Activated CD4-positive, alpha-beta T cell treated with anti-CD3 and anti-CD28 coated beads for 36 hours (primary cell): ENCODE data around the gene RHBDD3. TPM values are rescaled to one million over a fixed set of nuclear protein-coding genes. Genes with fewer than 3 reads are reported as not detected.

Source experiments
- ATAC-seq: fragments of 200-7000 bp; cut with Tn5 transposase; one replicate; pipeline ENCODE4 v1.10.0; 2021; ENCODE audit warnings: mild to moderate bottlenecking, moderate library complexity
- CTCF ChIA-PET: fragments of 350-600 bp; sonication (Branson Sonifier 250); formaldehyde crosslinking; loops from one replicate; lab custom pipeline; 2021; ENCODE audit warnings: antibody characterized with exemption; lab: Charles Lee
- POLR2A ChIA-PET: fragments of 350-600 bp; sonication (Branson Sonifier 250); formaldehyde crosslinking; loops from one replicate; lab custom pipeline; 2021; ENCODE audit warnings: antibody characterized with exemption, inconsistent platforms; lab: Charles Lee
- DNase-seq: peaks from one replicate; pipeline ENCODE4 v3.0.0-alpha.2; 2020
- H3K27ac Mint-ChIP-seq: one replicate; pipeline ENCODE4 v1.8.0; 2021; ENCODE audit warnings: mixed read lengths
- H3K27me3 Mint-ChIP-seq: one replicate; pipeline ENCODE4 v1.8.0; 2021; ENCODE audit warnings: mixed read lengths
- H3K36me3 Mint-ChIP-seq: one replicate; pipeline ENCODE4 v1.8.0; 2021; ENCODE audit warnings: low read depth, mixed read lengths
- H3K4me1 Mint-ChIP-seq: one replicate; pipeline ENCODE4 v1.8.0; 2021; ENCODE audit warnings: mixed read lengths
- H3K4me3 Mint-ChIP-seq: one replicate; pipeline ENCODE4 v1.8.0; 2021; ENCODE audit warnings: mild to moderate bottlenecking, moderate library complexity, mixed read lengths
- H3K9me3 Mint-ChIP-seq: one replicate; pipeline ENCODE4 v1.8.0; 2021; ENCODE audit warnings: low read depth, mixed read lengths
- intact Hi-C, 2 experiments: fragments of 100-400 bp; cut with DNase I in 1 of 2; cut with micrococcal nuclease in 1 of 2; formaldehyde crosslinking; loops; one replicate each; pipeline versions ENCODE4 v1.14.2 to v1.15.1; 2022 to 2024; cut with DNase I, micrococcal nuclease
- total RNA-seq, 2 experiments: library from RNA; stranded (reverse); gene quantifications; one replicate each; pipeline ENCODE4 v1.2.3, GENCODE V29; 2021

Gene RHBDD3
- total RNA-seq, 2 experiments from 2014 or later, result 23.2 to 25.3 TPM

GRCh38 chr22:29302681-29303465, 35.1 kb upstream of the RHBDD3 start:
- ChIA-PET POLR2A (interaction anchor here (0.5 to 1.8 kb wide), 2 partner anchors 8 to 45 kb away, joined by 3 to 5 read pairs; no protein-coding TSS in a partner anchor), CTCF (interaction anchor here (1.2 to 1.8 kb wide), 3 partner anchors 10 to 15 kb away, joined by 3 to 7 read pairs (median 5); no protein-coding TSS in a partner anchor)
- Mint-ChIP-seq H3K4me1 (peaks cover 5% of the 10 kb centered on the region), H3K4me3 (no peak overlapping the region), H3K36me3 (peaks cover 29% of the 10 kb centered on the region), H3K9me3 (no peaks in the 10 kb centered on the region), H3K27ac (no peak overlapping the region), H3K27me3 (peaks cover 17% of the 10 kb centered on the region)
- DNase-seq (no peak), ATAC-seq (no peak)
- intact Hi-C loops, result no loop called here

DNA sequence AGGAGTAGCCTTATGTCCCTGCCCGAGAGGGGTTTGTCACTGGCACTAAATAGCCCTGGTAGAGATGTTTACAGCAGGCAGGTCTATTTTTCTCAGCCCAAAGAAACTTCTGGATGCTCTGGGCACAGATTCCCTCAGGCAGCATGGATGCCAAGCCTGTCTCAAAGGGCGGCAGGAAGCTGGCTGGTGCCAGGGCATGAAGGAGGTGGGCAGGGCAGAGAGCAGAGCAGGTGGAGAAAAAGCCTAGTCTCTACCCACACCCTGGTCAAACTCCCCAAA, 34.6 kb upstream of the RHBDD3 start:
- ChIA-PET CTCF (interaction anchor here (1.2 kb wide), 1 partner anchor 9 kb away, joined by 3 read pairs; no protein-coding TSS in a partner anchor), POLR2A (interaction anchor here (0.5 kb wide), 1 partner anchor 46 kb away, joined by 3 read pairs; no protein-coding TSS in a partner anchor)
- Mint-ChIP-seq H3K36me3 (peaks cover 34% of the 10 kb centered on the region), H3K4me1 (peaks cover 3% of the 10 kb centered on the region), H3K4me3 (no peak overlapping the region), H3K9me3 (no peaks in the 10 kb centered on the region), H3K27ac (no peak overlapping the region), H3K27me3 (peaks cover 15% of the 10 kb centered on the region)
- ATAC-seq (no peak), DNase-seq (no peak)
- intact Hi-C loops, result no loop called here

GRCh38 chr22:29301716-29302401, 34.1 kb upstream of the RHBDD3 start:
- DNase-seq (no peak), ATAC-seq (no peak)
- ChIA-PET CTCF (interaction anchor here (1.2 kb wide), 1 partner anchor 9 kb away, joined by 3 read pairs; no protein-coding TSS in a partner anchor), POLR2A (no interaction called here)
- H3K27me3 Mint-ChIP-seq, result peaks cover 15% of the 10 kb centered on the region
- peaks cover 2% of the 10 kb centered on the region for H3K4me1 Mint-ChIP-seq
- H3K27ac Mint-ChIP-seq, result no peak overlapping the region
- peaks cover 39% of the 10 kb centered on the region for H3K36me3 Mint-ChIP-seq
- H3K4me3 Mint-ChIP-seq, result no peak overlapping the region
- H3K9me3 Mint-ChIP-seq, result no peaks in the 10 kb centered on the region
- intact Hi-C loops, result no loop called here

- Mint-ChIP-seq H3K4me1 (peaks cover 2% of the 10 kb centered on the region), H3K9me3 (no peaks in the 10 kb centered on the region), H3K36me3 (peaks cover 47% of the 10 kb centered on the region), H3K27me3 (peaks cover 14% of the 10 kb centered on the region), H3K27ac (no peak overlapping the region), H3K4me3 (no peak overlapping the region)
- intact Hi-C loops, result no loop called here
- DNase-seq, result no peak
- ChIA-PET POLR2A (interaction anchor here (1.1 kb wide), 1 partner anchor 31 kb away, joined by 3 read pairs; no protein-coding TSS in a partner anchor), CTCF (no interaction called here)
- peak; percentile 13 for ATAC-seq
Measured at GRCh38 chr22:29300807-29301601, 33.2 kb upstream of the RHBDD3 start.

DNA sequence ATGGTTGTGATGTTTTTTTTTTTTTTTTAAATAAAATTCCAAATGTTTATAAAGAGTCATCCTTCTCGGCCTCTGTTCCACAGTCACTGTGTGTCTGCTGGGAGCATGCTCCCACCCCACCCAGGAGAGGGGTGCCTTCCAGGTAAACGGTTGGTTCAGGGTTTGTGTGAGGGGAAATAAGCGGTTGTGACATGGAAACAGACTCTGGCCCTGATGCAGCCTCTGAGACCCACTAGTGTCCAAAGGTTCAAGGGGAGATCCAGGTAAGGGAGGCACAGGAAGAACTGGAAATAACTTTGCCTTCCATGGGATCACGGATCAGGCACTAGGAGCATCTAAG, 32.7 kb upstream of the RHBDD3 start:
- Mint-ChIP-seq H3K27ac (no peak overlapping the region), H3K27me3 (peaks cover 10% of the 10 kb centered on the region), H3K4me1 (no peaks in the 10 kb centered on the region), H3K9me3 (no peaks in the 10 kb centered on the region), H3K4me3 (no peak overlapping the region), H3K36me3 (peaks cover 53% of the 10 kb centered on the region)
- ChIA-PET CTCF (no interaction called here), POLR2A (interaction anchor here (1.1 kb wide), 1 partner anchor 30 kb away, joined by 3 read pairs; no protein-coding TSS in a partner anchor)
- intact Hi-C loops, result no loop called here
- no peak for ATAC-seq
- no peak for DNase-seq

GRCh38 chr22:29299136-29299900, 31.5 kb upstream of the RHBDD3 start:
- Mint-ChIP-seq H3K27ac (peak overlapping the region; percentile 7), H3K27me3 (peaks cover 2% of the 10 kb centered on the region), H3K4me3 (no peak overlapping the region), H3K4me1 (no peaks in the 10 kb centered on the region), H3K9me3 (no peaks in the 10 kb centered on the region), H3K36me3 (peaks cover 57% of the 10 kb centered on the region)
- POLR2A ChIA-PET, result interaction anchor here (0.7 kb wide), 1 partner anchor 879 kb away, joined by 3 read pairs; no protein-coding TSS in a partner anchor
- DNase-seq (no peak), ATAC-seq (no peak)
- CTCF ChIA-PET, result interaction anchor here (0.6 kb wide), 1 partner anchor 23 kb away, joined by 3 read pairs; no protein-coding TSS in a partner anchor
- intact Hi-C loops, result no loop called here

- ChIA-PET POLR2A (no interaction called here), CTCF (no interaction called here)
- Mint-ChIP-seq H3K27me3 (no peaks in the 10 kb centered on the region), H3K27ac (no peak overlapping the region), H3K9me3 (no peaks in the 10 kb centered on the region), H3K4me1 (no peaks in the 10 kb centered on the region), H3K36me3 (peaks cover 63% of the 10 kb centered on the region), H3K4me3 (no peak overlapping the region)
- ATAC-seq (no peak), DNase-seq (no peak)
- intact Hi-C loops, result no loop called here
Measured at GRCh38 chr22:29298641-29299040, 30.9 kb upstream of the RHBDD3 start.

GRCh38 chr22:29292379-29292778, 24.6 kb upstream of the RHBDD3 start:
- Mint-ChIP-seq H3K27me3 (no peaks in the 10 kb centered on the region), H3K27ac (no peak overlapping the region), H3K4me1 (peaks cover 7% of the 10 kb centered on the region), H3K4me3 (no peak overlapping the region), H3K36me3 (peaks cover 78% of the 10 kb centered on the region), H3K9me3 (no peaks in the 10 kb centered on the region)
- no peak for ATAC-seq
- DNase-seq, result no peak
- ChIA-PET CTCF (interaction anchor here (1.1 kb wide), 1 partner anchor 10 kb away, joined by 3 read pairs; no protein-coding TSS in a partner anchor), POLR2A (no interaction called here)
- intact Hi-C loops, result no loop called here

DNA sequence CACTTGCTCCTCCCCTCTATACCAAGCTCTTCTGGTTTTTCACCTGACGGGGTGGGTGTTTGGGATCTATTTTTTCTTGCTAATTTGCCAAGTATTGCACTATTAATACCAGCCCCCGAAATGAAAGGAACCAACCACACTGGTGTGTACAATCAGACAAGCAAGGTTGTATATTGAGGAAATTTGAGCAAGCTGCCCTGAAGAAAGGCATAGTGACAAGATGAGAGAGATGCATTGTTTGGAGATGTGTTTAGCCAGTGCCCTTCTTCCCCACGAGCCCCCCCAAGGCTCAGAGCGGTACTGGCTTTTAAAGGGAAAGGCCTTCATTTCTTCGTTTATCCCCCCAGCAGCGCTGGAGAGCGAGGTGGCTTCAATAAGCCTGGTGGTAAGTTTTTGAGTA, 23.4 kb upstream of the RHBDD3 start:
- DNase-seq (no peak), ATAC-seq (no peak)
- H3K27ac Mint-ChIP-seq, result no peak overlapping the region
- ChIA-PET CTCF (interaction anchor here (1.1 kb wide), 1 partner anchor 19 kb away, joined by 3 read pairs; no protein-coding TSS in a partner anchor), POLR2A (interaction anchor here (0.6 kb wide), 1 partner anchor 13 kb away, joined by 5 read pairs; no protein-coding TSS in a partner anchor)
- no peak overlapping the region for H3K4me3 Mint-ChIP-seq
- H3K27me3 Mint-ChIP-seq, result no peaks in the 10 kb centered on the region
- intact Hi-C loops, result no loop called here
- no peaks in the 10 kb centered on the region for H3K9me3 Mint-ChIP-seq
- peaks cover 76% of the 10 kb centered on the region for H3K36me3 Mint-ChIP-seq
- H3K4me1 Mint-ChIP-seq, result peaks cover 7% of the 10 kb centered on the region

GRCh38 chr22:29290061-29290460, 22.3 kb upstream of the RHBDD3 start:
- Mint-ChIP-seq H3K9me3 (no peaks in the 10 kb centered on the region), H3K36me3 (peaks cover 76% of the 10 kb centered on the region), H3K4me3 (no peak overlapping the region), H3K4me1 (peaks cover 7% of the 10 kb centered on the region), H3K27me3 (no peaks in the 10 kb centered on the region), H3K27ac (no peak overlapping the region)
- intact Hi-C loops, result no loop called here
- ATAC-seq (no peak), DNase-seq (no peak)
- POLR2A ChIA-PET, result no interaction called here
- CTCF ChIA-PET, result no interaction called here
